Mononuclear cell (primary cell): ENCODE measurements around the gene HAAO. TPM values are rescaled to one million over a fixed set of nuclear protein-coding genes. Genes with fewer than 3 reads are reported as not detected.

Experiments
- H3K27me3 ChIP-seq: 2 replicates; pipeline ENCODE4 v1.6.0; 2011; ENCODE audit warnings: low read length, control low read depth; ENCODE audit not compliant: insufficient read depth
- H3K4me1 ChIP-seq: 2 replicates; pipeline ENCODE4 v1.5.1; 2011; ENCODE audit warnings: mild to moderate bottlenecking, low read length, control low read depth; ENCODE audit not compliant: insufficient read depth
- H3K4me3 ChIP-seq: 2 replicates; pipeline ENCODE4 v1.5.1; 2011; ENCODE audit warnings: mild to moderate bottlenecking, low read length, moderate library complexity
- H3K9me3 ChIP-seq: 2 replicates; pipeline ENCODE4 v1.5.1; 2011; ENCODE audit warnings: low read depth, mild to moderate bottlenecking, control low read depth, low read length
- total RNA-seq: library from RNA; depleted of rRNA; stranded (reverse); fragments of >200 nt; gene quantifications from one replicate; pipeline ENCODE4 v1.2.3, GENCODE V29; 2012

HAAO gene
- total RNA-seq, 1 donor, result 3.9 TPM

DNA sequence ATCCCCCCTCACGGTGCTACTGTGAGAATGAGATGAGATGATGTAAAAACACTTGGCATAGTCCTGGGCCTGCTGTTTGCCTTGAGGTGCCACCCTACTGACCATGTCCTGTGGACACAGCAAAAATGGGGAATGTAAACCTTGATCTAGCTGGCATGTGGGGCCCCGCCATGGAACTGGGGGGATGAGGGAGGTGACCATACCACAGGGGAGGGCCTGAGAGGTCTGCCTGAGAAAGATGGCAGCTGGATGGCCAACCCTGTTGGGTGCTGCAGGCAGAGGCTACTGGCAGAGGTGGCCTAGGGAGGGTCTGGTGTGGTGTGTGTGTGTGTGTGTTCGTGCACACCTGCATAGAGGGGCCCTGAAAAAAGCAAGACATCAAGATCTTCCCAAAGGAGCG lies 777 bp downstream of the HAAO start:
- Histone ChIP-seq H3K27me3 (no peaks in the 10 kb centered on the region), H3K4me3 (no peak overlapping the region), H3K9me3 (no peaks in the 10 kb centered on the region), H3K4me1 (peaks cover 31% of the 10 kb centered on the region)

GRCh38 chr2:42789751-42790150 lies 2.6 kb downstream of the HAAO start:
- Histone ChIP-seq H3K4me3 (no peak overlapping the region), H3K9me3 (no peaks in the 10 kb centered on the region), H3K27me3 (no peaks in the 10 kb centered on the region), H3K4me1 (peaks cover 26% of the 10 kb centered on the region)

DNA sequence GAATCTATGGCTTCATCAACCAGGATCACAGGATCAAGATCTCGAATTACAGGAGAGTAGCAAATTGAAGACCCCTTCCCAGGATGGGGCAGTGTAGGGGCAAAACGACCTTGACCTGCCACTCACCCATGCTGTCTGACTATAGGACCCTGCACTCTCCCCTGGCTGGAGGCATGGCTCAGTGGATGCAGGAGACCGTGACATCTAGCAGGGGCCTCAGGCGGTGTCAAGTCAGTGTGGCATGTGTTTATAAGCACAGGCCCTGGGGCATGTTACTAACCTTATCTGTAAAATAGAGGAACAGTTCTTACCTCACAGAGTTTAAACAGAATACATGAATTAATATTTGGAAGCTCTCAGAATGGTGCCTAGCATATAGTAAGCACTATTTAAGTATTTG lies 3.5 kb downstream of the HAAO start:
- H3K9me3 ChIP-seq, result no peaks in the 10 kb centered on the region
- no peaks in the 10 kb centered on the region for H3K27me3 ChIP-seq
- H3K4me3 ChIP-seq, result no peak overlapping the region

DNA sequence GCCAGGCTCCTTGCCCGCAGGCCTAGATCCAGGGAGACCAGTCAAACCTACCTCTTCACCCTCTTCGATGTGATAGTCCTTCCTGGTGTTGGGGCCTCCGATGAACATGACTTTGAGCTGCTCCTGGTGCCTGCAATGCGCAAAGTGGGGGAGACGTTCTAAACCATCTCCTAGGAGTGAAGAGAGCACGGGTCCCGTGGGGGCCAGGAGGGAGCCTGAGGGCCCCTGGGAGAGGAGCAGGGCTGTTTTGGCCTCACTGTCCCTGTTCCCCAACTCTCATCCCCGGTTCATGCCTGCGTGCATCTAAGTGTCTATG lies 3.9 kb downstream of the HAAO start:
- Histone ChIP-seq H3K27me3 (no peaks in the 10 kb centered on the region), H3K9me3 (no peaks in the 10 kb centered on the region), H3K4me1 (peaks cover 13% of the 10 kb centered on the region), H3K4me3 (no peak overlapping the region)

More for the DNA sequence above, 3.5 kb downstream of the HAAO start:
- peaks cover 18% of the 10 kb centered on the region for H3K4me1 ChIP-seq

DNA sequence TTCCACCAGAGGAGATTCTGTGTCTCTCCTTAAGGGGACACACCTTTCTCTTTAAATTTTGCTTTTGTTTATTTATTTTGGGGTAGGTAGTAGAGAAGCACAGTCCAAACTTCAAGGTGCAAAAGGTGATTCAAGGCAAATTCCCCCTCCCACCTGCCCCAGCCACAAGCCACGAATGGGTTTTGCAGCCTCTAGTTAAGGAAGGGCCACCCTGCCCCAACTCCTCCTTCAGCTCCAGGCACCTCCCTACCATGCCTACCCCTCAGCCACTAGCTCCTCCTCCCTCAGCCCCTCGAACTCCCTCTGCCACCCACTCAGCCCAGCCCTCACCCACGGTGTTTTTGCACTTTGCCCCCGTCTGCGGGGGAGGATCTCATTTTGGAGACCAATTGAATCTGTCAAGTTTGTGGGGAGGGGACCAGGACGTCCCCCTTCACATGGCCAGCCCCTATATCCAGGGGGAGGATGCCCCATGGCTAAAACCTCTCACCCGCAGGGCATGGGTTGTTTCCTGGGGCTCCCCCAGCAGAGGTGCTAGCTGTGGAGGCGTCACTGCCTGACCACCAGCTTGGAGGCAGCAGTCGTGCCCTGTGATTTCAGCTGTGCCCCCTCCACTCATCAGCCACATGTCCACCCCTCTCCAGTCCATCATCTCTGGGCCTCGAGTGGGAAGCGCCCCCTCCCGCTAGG lies 4.5 kb downstream of the HAAO start:
- Histone ChIP-seq H3K4me1 (peaks cover 9% of the 10 kb centered on the region), H3K27me3 (no peaks in the 10 kb centered on the region), H3K9me3 (no peaks in the 10 kb centered on the region), H3K4me3 (no peak overlapping the region)

GRCh38 chr2:42787424-42787787 lies 5.0 kb downstream of the HAAO start:
- no peaks in the 10 kb centered on the region for H3K27me3 ChIP-seq
- no peaks in the 10 kb centered on the region for H3K9me3 ChIP-seq
- H3K4me3 ChIP-seq, result no peak overlapping the region
- H3K4me1 ChIP-seq, result peaks cover 9% of the 10 kb centered on the region

DNA sequence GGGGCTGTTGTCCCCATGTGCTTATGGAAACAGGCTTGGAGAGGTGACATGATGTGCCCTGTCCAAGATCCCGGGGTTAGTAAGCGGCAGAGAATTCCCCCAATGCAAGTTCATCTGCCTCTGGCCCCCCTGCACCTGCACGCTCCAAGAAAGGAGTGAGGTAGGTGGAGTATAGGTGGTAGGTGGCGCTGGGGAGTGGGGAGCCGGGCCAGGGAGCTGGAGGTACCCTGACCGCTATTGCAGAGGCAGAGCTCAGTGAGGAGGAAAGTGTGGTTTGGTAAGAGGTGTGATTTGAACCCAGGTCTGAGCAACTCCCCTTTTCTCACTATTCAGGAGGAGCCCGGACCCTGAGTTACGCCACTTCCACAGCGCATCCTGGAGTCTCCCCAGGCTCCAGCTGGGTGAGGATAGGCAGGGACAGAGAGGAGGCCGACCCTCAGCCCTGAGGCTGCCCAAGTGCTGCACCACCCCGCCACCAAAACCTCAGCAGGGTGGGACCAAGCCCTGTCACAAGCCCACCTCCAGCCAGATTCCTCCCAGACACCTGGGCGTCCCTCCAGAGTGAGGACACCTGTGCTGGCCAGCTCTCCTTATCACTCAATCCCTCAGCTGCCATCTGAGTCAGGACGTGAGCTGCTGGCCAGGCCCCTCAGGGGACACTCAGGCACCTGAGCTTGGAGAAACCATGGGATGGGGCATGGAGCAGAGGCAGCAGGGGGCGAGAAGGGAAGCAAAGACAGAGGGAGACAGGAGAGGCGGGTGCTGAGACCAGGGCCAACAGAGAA lies 5.6 kb downstream of the HAAO start:
- Histone ChIP-seq H3K27me3 (no peaks in the 10 kb centered on the region), H3K4me3 (no peak overlapping the region), H3K4me1 (peaks cover 5% of the 10 kb centered on the region), H3K9me3 (no peaks in the 10 kb centered on the region)

DNA sequence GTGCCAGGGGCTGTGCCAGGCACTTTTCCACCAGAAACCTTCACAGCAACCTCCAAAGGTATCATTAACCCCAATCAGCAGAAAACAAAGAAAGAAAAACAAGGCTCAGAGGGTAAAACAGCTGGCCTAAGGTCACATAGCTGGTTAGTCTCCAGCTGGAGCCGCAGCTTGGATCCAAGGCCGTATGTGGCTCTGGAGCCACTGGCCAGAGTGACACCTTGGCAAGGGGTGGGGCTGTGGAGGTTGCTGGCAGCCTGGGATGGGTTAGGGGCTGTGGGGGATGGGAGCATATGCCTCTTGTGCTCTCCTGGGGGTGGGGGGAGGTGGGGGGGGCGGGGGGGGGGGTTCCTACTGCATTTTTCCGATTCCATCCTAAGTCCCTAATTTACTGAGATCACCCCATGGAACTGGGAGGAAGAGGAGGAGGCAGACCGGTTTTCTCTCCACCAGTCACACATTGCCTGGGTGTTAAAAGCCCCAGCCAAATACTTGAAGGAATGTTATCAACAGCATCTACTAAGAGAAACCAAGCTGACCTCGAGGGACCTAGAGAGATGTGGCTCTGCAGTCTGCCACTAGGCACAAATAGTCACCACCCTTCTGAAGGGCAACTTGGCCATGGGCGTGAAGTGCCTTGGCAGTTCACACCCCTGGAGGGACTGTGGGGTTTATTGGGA lies 8.0 kb downstream of the HAAO start:
- H3K27me3 ChIP-seq, result no peaks in the 10 kb centered on the region
- H3K4me3 ChIP-seq, result no peak overlapping the region
- H3K9me3 ChIP-seq, result no peaks in the 10 kb centered on the region
- H3K4me1 ChIP-seq, result no peaks in the 10 kb centered on the region

- H3K4me1 ChIP-seq, result no peaks in the 10 kb centered on the region
- H3K4me3 ChIP-seq, result no peak overlapping the region
- no peaks in the 10 kb centered on the region for H3K27me3 ChIP-seq
Measured at GRCh38 chr2:42783511-42783910, 8.9 kb downstream of the HAAO start.

DNA sequence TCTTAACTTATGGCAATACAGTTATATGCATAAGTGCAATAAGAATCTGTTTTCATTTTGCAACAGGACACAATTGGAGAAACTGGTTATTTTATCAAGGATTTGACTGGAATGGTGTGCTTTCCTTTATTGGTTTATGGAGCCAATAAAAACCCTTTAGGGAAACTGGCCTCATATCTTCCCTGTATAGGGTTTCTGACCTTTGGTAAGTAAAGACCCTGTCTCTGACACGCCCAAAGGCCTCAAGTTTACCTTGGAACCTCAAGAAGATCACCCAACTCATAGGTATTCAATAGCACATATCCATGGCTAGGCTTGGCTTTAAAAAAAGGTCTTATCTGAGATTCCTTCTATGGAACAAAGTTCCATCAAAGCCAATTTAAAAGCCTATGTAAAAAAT lies 11.2 kb downstream of the HAAO start:
- Histone ChIP-seq H3K4me1 (no peaks in the 10 kb centered on the region), H3K9me3 (no peaks in the 10 kb centered on the region), H3K27me3 (no peaks in the 10 kb centered on the region), H3K4me3 (no peak overlapping the region)

More at GRCh38 chr2:42783511-42783910, 8.9 kb downstream of the HAAO start:
- H3K9me3 ChIP-seq, result no peaks in the 10 kb centered on the region

GRCh38 chr2:42777883-42778805 lies 14.2 kb downstream of the HAAO start:
- no peaks in the 10 kb centered on the region for H3K4me1 ChIP-seq
- H3K9me3 ChIP-seq, result no peaks in the 10 kb centered on the region
- no peaks in the 10 kb centered on the region for H3K27me3 ChIP-seq
- H3K4me3 ChIP-seq, result no peak overlapping the region

- no peaks in the 10 kb centered on the region for H3K27me3 ChIP-seq
- H3K4me1 ChIP-seq, result peaks cover 2% of the 10 kb centered on the region
Measured at GRCh38 chr2:42775810-42776209, 16.6 kb downstream of the HAAO start.

DNA sequence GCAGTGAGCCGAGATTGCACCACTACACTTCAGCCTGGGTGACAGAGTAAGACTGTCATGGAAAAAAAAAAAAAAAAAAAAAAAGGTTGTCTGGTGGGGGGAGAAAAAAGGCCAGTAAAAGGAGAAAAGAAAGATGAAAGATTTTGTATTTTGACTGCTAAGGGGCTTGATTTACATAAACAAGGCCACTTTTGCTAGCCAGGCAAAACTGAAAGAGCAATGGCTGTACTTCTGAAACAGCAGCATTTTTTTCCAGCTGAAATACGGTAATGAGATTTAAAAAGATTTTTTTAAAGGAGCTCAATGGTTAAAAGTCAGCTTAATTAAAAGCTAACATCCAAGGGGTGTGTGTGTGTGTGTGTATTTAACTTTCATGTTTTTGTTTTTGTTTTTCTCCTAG lies 17.2 kb downstream of the HAAO start:
- Histone ChIP-seq H3K4me3 (no peak overlapping the region), H3K27me3 (no peaks in the 10 kb centered on the region), H3K4me1 (peaks cover 8% of the 10 kb centered on the region), H3K9me3 (no peaks in the 10 kb centered on the region)

More at GRCh38 chr2:42775810-42776209, 16.6 kb downstream of the HAAO start:
- no peaks in the 10 kb centered on the region for H3K9me3 ChIP-seq
- H3K4me3 ChIP-seq, result no peak overlapping the region

- no peaks in the 10 kb centered on the region for H3K9me3 ChIP-seq
- H3K4me1 ChIP-seq, result peaks cover 17% of the 10 kb centered on the region
- H3K4me3 ChIP-seq, result no peak overlapping the region
- no peaks in the 10 kb centered on the region for H3K27me3 ChIP-seq
Measured at GRCh38 chr2:42771546-42772153, 20.7 kb downstream of the HAAO start.
